HG02884 (cell line): ENCODE results near the gene CABLES2.

ENCODE experiments used
- ATAC-seq: cut with Tn5 transposase; IDR thresholded peaks from one replicate; pipeline ENCODE4 v1.9.1; 2021; ENCODE audit warnings: mild to moderate bottlenecking, moderate library complexity; ENCODE audit not compliant: unreplicated experiment

Gene CABLES2

DNA sequence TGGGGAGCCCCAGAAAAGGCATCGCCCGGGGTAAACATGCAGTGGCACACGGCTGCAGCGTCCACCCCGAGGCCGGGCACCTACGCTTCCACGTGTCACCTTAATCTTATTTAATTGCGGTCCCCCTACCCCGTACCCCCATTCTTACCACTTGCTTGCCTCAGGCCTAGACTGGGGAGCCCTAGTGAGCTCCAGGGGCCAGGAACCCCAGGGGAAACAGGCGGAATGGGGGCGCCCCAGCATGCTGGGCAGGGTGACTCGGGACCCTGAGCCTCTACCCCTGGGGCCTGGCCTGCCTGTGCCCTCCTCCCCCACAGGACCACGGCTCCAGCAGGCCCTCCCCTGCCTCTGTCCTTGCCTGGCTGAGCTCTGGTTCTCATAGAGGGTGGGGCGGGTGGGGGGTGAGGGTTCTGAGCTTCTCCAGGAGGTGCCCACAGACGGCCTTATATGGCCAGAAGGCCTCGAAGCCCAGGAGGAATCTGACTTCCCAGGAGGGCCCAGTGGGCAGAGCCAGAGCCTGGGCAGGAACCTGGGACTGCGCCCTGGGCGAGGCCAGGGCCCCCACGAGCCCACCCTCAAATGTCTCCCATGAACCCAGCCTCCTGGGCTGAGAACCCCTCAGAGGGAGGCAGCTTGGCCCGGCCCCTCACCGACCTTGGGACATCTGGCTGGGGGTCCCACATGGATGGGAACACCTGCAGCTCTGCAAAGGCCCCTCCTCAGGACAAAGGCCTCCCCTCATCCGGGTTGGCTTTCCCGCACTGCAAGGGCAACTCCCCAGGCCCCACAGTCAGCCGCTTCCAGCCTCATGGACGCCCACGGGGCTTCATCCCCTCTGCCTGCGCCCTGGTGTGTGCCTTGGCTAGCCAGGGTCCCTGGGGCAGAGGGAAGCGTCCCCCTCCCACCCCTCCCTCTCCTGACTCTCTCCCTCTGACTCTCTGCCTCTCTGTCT, 34.8 kb downstream of the CABLES2 start:
- ATAC-seq, result no peak

DNA sequence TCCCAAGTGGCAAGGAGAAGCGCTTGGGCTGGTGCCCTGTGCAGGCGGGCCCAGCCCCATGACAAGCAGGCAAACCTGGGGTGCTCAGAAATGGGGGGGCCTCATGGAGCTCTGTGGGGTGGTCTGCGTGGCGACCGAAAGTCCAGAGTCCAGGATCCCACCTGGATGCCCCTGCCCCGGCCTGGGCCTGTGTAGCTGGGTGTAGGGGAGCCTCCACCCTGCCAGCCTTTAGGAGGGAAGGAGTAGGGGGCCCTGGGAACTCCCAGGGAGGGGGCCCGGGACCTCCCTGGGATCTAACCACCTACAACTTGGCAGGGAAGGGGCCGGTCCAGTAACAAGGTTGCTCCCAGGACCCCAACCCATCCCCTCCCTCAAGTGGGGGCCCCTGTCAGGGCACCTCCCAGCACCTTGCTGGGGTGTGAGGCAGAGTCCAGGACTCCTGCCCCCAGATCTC, 35.5 kb downstream of the CABLES2 start:
- no peak for ATAC-seq

DNA sequence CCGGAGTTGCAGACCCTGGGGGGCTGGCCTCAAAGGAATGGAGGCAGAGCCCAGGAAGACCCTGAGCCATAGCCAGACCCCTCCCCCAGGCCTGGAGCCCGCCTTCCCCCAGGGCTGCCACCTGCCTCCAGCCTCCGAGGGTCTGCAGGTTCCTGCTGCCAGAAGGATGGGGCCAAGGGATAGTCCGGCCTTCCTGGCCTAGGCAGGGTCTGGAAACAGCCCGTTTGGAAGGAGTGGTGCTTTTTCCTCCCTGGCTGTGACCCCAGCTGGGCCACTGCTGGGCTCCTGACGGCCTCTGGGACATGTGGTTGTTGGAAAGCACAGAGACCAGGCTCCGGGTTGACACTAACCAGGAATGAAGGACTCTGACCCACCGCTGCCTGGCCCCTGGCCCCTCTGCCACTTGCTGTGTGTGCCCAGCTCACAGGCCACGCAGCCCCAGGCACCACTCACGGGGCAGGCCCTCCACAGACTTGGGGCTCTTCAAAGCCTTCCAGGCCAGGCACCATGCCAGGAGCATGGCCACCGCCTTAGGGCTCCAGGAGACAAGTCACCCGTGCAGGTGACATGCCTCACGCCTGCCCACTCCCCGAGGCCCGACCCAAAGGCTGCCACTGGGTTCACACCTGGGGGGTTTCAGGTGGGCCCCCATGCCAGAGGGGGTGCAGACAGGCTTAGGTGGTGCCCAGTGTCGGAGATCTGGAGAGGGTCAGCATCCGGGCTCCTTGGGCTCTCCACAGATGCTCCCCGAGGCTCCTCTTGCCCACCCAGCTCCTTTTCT, 36.1 kb downstream of the CABLES2 start:
- ATAC-seq, result no peak

DNA sequence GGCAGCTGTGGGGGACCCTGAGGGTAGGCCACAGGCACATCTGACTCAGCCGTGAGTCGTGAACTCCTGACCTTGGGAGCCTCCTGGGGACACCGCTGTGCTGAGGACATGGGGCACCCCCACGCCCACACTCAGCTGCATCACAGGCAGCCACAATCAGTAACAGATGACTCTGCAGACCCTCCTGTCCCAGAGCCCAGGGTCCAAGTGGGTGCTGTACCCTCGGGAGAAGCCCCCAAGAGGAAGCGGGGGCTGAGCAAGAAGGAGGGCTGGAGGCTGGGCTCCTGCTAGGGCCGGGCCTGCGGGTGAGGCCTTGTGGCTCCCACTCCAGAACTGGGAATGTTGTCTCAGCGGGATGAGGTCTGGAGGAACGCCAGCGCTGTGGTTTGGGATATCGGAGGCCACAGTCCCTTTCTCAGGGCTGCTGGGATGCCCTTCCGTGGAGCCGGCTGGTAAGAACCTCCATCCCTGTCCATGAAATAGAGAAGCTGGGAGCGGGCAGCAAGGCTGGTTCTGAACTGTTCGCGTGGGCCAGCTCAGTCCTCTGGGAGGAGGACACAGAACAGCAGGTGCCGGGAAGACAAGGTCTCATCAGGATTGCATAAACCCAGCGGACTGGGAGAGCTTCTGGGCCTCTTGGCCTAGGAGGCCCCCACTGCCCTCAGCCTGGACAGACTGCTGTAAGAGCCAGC, 36.8 kb downstream of the CABLES2 start:
- ATAC-seq, result no peak

DNA sequence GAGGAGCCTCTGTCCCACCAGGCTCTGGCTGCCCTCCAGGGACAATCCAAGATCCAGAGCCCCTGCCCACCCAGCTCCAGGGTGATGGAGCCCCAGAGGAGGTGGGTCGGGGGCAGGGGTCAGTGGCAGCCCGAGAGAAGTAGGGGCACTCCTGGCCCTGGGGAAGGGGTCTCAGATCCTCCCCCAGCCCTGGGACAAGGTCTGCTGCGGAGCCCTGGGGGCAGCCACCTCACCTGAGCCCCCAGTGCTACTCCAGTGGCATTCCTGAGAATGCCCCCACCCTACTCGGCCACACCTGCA, 37.3 kb downstream of the CABLES2 start:
- ATAC-seq, result no peak

DNA sequence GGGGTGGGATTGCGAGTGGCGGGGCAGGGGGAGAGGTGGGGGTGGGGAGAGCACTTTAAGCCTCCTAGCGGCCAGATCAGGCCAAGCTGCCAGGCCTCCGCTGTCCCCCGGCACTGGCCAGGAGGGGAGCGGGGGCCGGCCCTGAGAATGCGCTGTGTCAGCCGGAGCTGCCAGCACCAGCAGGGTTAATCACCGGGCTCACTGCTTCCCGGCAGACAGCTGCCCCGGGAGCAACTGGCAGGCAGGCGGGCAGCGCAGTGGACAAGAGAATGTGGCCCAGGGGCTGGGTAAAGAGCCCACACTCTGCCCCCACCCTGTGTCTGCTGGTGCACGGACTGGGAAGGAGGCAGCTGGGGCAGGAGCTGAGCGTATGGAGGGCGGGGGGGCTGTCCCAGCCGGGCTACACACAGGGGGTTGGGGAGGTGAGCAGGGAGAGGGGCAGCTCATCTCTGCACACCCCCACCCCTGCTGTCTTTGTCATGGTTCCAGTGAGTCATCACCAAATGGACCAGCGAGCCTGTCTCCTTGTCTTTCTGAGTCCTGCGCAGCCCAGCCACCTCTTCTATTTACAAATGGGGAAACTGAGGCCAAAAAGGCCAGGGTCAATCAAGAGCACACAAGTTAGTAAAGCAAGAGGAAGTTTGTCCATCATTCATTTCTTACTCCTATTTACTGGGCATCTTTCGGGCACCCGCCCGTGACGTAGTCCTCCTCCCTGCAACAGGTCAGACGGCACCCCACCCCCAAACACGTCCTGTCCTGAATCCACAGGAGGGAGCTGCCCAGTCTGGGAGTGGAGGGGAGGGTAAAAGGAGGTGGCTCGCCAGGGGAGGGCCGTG, 37.9 kb downstream of the CABLES2 start:
- ATAC-seq, result no peak

DNA sequence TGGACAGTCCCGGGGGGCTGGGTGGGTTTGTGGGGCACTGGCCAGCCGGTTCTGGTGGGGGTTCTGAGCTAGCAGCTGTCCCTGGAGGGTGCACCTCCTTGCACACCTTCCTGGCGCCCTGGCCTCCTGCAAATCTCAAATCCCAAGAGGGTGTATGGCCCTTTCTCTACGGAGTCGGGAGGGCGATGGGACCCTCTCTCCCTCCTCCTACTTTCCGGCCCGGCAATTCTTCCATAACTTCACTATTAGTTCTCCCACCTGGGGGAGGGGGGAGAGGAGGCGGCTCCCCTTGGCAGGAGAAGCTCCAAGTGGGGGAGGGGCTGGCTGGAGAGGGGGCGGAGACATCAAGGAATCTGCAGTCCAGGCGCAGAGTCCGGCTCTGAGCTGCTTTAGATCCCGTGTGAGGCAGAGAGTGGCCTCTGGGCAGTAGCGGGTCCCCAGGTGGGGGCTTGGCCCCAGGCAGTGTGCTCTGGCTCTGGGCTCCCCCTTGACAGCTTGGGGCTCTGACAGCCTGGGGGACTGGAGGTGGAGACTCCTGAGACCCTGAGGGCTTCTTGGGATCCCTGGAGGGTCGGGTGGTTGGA, 38.6 kb downstream of the CABLES2 start:
- ATAC-seq, result no peak

DNA sequence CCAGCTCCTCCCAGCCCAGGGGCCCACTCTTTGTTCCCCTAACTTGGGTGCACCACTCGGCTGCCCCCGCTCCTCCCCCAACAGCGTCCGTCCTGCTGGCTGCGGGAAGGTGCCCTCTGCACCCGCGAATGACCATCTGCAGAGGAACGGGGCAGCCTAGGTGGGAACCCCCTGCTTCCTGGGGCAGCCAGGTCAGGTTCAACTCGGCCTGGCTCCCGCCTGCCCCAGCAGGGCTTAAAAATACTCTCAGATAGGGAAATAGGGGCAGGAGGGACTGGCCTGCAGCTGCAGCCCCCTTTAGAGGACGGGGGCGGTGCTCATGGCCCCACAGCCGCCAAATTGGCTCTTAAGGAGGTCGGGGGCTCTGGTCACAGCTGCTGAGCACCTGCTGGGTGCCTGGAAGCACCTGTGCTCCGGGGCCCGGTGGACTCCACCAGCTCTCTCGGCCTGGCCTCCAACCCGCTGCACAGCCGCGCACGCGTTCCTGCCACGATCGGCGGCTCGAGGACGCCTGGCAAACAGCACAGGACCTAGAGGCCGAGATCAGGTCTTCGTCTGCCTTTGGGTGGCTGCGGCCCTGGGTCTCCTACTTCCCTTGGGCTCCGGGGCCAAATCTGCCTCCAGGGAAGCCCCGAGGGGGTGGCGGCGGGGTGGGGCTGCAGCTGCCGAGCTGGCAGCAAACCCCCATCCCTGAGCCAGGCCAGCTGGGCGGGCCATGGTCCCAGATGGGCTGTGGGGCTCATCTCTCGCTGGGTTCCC, 39.3 kb downstream of the CABLES2 start:
- ATAC-seq, result no peak

DNA sequence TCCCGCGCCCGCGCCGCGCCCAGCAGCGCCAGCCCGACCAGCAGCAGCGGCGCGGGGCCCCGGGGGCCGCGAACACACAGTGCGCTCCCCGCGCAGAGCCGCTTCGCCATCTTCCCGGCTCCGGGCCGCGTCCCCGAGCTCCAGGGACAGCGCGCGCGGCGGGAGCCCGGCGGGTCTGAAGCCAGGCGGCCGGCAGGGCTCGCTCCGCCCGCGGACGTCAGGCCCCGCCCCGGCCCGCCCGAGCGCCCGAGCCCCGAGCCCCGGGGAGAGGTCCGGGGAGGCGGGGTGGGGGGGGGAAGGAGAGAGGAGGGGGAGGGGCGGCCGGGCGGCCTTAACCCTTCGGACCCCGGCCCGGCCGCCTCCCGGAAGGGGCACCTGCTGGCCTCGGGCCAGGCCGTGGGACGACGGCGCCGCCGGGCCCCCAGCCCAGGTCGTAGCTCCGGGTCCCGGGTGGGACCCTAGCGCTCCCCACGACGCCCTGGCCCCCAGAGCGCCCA, 39.9 kb downstream of the CABLES2 start, which contains the start of gene LAMA5:
LAMA5 (minus strand) TSS at position 177 of the 497 bp plus-strand sequence; CDS start at position 110, 67 bp downstream.
- no peak for ATAC-seq

DNA sequence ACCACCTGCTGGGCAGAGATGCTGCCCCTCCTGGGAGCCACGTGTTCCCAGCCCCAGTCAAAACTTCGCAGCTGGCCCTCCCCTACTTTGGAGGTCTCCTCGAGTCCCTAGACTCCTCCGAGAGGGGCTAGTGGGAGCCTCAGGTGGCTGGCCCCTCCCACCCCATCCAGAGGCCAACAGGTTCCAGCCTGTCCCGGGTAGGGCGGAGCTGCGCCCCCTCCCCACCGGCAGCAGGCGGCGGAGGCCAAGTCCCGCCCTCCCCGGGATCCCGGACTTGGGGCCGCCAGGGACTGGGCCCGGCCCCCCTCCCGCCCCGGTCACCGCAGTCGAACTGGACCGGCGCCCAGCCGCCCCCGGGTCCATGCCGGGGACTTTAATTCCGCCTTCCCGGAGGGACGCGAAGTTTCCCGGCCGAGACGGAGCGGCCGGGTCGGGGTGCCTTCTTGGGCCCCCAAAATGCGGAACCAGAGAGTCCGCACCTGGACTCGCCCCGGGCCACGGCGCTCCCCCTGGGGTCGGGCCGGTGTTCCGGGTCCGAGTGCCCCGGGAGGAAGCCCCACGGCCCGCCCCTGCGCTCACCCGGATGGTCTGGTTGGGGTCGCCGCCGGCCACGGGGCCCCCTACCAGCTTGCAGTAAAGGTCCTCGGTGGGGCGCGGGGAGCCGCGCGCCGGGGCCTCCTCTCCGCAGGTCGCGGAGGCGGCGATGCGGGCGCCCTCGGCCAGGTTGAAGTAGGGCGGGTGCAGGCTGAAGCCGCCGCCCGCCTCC, 40.5 kb downstream of the CABLES2 start:
- no peak for ATAC-seq

DNA sequence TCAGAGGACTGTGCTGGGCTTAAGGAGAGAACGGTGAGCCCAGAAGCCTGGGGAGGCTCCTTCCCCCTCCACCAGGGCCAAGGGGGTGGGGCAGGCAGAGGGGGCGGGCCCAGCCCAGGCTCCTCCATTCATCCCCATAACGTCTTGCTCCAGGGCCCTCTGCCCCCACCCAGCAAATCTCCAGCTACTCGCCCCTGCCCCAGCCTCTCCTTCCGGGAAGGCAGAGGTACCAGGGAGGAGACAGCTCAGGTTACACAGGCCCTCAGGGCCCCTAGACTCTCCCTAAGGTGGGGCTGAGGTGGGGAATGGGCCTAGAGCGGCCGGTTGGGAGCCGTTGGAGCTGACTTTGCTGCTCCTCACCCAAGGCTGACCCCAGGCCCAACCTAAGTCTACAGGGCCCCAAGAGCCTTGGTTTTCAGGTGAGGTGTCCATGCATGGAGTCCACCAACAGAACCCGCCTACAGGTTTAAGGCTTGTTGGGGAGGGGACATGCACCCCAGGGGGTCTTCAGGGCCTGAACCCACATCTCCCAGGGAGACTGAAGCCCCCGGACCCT, 41.2 kb downstream of the CABLES2 start:
- no peak for ATAC-seq

DNA sequence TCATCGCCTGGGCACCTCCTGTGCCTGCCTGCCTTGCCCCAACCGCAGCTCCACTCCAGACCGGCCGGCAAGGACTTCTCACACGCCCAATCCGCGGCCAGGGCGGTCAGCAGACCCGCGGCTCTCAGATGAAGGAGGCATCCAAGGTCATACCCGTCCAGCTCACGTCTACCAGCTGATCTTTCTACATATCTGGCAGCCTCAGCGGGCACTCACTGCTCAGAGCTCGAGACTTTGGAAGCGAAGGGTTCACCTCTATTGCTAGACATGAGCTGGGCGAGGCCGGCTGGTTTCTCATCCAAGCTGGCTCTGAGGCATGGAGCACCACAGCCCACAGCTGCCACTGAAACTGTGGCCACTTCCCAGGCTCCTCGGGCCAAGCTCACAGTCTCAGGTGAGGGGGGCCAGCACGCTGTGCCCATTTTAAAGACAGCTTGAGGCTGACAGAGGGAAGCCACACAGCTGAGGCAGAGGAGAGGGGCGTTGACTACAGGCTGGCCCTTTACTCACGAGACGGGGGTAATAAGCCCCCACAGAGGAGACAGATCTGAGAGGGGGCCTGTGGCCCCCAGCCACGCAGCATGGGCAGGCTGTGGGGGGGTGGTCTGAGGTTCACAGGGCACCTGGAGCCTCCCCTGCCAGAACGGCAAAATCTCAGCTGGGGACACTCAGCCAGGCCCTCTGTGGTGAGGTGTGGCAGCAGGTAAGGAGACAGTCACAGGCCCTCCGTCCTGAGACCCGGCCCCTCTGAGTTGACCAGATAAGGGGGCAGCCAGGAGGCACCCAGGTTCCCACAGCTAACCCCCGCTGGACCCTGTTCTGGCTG, 42.0 kb downstream of the CABLES2 start:
- no peak for ATAC-seq

DNA sequence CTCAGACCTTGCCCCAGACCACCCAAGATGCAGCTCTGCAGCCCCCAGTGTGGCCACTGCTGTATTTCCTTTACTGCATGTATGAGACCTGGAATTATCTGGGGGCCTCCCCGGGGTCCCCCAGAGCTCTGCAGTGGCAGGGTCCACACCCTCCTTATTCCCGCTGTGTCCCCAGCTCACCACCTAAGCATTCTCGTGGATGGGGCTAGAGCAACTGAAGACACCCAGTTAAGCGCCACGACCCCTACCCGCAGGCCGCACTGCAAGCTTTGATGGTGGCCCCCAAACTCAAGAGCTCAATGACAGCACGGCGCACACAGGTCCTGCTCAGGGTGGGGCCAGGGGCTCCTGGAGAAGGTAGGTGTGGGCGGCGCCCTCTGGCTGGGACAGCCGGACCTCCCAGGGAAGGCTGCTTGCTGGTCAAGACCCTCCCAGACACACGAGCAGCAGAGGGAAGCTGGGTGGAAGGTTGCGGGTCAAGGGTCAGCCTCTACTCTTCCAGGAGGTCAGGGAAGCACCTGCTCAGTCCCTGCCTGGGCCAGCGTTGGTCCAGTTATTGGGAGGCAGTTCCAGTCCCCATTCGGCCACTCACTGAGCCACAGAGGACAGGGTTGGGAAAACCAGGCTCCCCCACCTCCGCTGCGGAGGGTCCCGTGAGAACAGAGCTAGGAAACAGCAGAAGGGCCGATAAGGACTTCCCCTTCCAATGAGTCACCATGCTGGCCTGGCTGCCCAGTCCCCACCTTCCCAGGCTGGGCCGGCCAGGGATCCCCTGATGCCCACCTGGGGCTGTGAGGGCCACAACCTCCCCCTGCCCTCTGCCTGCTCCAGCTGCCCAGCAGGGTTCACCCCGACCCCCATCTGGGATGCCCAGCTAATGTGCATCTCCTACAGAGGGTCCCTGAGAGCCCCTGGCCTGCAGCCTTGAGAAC, 42.9 kb downstream of the CABLES2 start:
- no peak for ATAC-seq

DNA sequence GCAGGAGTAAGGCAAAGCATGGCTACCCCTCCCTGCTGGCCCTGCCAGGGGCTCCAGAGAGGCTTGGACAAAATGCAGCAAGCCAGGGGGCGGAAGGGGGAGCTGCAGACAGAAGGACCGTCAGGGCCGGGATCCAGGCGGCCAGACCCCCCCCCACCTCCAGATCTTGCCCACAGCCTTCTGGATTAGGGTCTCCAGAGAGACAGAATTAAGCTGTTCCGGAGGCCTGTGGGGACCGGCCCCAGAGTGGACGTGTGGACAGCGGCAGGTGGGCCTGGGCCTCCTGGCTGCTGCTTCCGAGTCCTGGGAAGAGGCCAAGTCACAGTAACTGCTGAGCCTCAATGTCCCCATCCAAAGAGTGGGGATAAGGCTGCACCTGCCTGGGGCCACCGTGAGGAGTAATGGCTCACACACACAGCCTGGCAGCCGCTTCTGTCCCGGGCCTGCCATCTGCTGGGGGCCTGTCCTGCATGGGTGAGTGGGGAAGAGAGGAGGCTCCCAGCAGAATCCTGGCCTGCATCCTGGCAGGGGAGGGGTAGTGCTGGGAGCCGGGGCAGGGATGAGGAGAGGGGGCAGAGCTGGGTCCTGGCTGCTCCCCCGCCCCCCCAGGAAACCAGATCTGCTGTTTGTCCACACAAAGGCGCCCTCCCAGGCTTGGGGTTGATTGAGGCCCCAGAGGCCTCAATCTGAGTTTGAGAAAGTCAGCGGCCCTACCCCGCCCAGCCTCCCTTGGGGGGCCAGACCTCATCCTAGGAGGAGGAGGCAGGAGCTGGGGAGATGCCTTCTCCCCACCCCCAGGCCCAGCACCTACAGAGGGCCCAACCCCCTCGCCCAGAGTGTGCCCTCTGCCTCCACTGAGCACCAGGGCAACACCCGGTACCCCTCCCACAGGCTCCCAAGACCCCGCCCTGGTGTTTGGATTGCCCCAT, 43.8 kb downstream of the CABLES2 start:
- no peak for ATAC-seq

DNA sequence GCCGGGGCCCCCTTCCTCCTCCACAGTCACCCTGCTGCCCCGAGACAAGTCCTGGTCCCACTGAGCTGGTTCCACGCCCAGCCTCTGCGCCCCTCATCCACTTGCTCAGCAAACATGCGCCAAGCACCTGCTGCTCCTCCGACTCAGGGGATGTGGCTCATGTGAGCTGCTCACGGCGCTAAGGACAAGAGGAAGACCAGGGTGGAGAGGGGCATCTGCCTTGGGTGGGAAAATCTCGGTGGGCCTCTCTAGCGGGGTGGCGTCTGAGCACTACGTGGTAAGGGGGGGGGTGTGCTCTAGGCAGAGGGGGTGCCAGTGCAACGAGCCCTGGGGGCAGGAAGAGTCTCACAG, 44.5 kb downstream of the CABLES2 start:
- no peak for ATAC-seq
